IMR-90 (cell line): ENCODE data around the gene CALU. TPM values are rescaled to one million over a fixed set of nuclear protein-coding genes. Genes with fewer than 3 reads are reported as not detected.

ENCODE experiments used
- ATAC-seq: fragments of 200-7000 bp; cut with Tn5 transposase; 2 replicates; pipeline ENCODE4 v1.9.1; 2020; ENCODE audit warnings: low read depth, mild to moderate bottlenecking, moderate library complexity
- BruUV-seq: library from RNA; stranded (reverse); fragments of 400-500 nt; replicated peaks from 2 replicates; lab custom pipeline; 2021; lab: Mats Ljungman, UMichigan
- CTCF ChIA-PET: fragments of 300-600 bp; formaldehyde crosslinking; extraction: SDS; loops from one replicate; lab custom pipeline; 2021; ENCODE audit warnings: antibody characterized with exemption; lab: Yijun Ruan, JAX
- POLR2A ChIA-PET: fragments of 300-600 bp; sonication (Branson Sonifier 250); formaldehyde crosslinking; loops from one replicate; lab custom pipeline; 2022; ENCODE audit warnings: antibody characterized with exemption; ENCODE audit not compliant: unreplicated experiment; lab: Charles Lee
- DNase-seq: peaks from one replicate; pipeline ENCODE4 v3.0.0; 2013
- H2AFZ ChIP-seq: replicated peaks from 2 replicates; pipeline ENCODE3; 2013; ENCODE audit warnings: low read length, mild to moderate bottlenecking; ENCODE audit not compliant: poor library complexity
- H2AK5ac ChIP-seq: 2 replicates; pipeline ENCODE4 v1.6.1; 2013; ENCODE audit warnings: low read depth, low read length, inconsistent platforms
- H2AK9ac ChIP-seq: replicated peaks from 2 replicates; pipeline ENCODE3; 2013; ENCODE audit warnings: mild to moderate bottlenecking, low read depth, low read length, moderate library complexity; ENCODE audit not compliant: poor library complexity
- H2BK120ac ChIP-seq: 2 replicates; pipeline ENCODE4 v1.6.1; 2013; ENCODE audit warnings: low read depth, low read length, inconsistent platforms
- H2BK15ac ChIP-seq: 3 replicates; pipeline ENCODE4 v1.6.1; 2013; ENCODE audit warnings: low read depth, low read length, inconsistent platforms
- H2BK20ac ChIP-seq: 2 replicates; pipeline ENCODE4 v1.6.1; 2013; ENCODE audit warnings: low read depth, mild to moderate bottlenecking, inconsistent platforms, low read length, moderate library complexity
- H2BK5ac ChIP-seq: 2 replicates; pipeline ENCODE4 v1.6.1; 2013; ENCODE audit warnings: mild to moderate bottlenecking, low read depth, low read length, inconsistent platforms; ENCODE audit not compliant: poor library complexity, severe bottlenecking
- H3K14ac ChIP-seq: replicated peaks from 2 replicates; pipeline ENCODE4 v1.6.1; 2013; ENCODE audit warnings: low read depth, low read length, inconsistent platforms
- H3K18ac ChIP-seq: 2 replicates; pipeline ENCODE4 v1.6.1; 2013; ENCODE audit warnings: low read depth, low read length, control low read depth
- H3K23ac ChIP-seq: 2 replicates; pipeline ENCODE4 v1.6.1; 2013; ENCODE audit warnings: low read depth, low read length, inconsistent platforms
- H3K27ac ChIP-seq: 2 replicates; pipeline ENCODE4 v1.5.1; 2013; ENCODE audit warnings: mild to moderate bottlenecking, control low read depth, low read length; ENCODE audit not compliant: insufficient read depth
- H3K27me3 ChIP-seq: 2 replicates; pipeline ENCODE4 v1.6.1; 2013; ENCODE audit warnings: low read length; ENCODE audit not compliant: control insufficient read depth, insufficient read depth
- H3K36me3 ChIP-seq: 2 replicates; pipeline ENCODE4 v1.6.1; 2013; ENCODE audit warnings: low read length, mixed read lengths; ENCODE audit not compliant: control insufficient read depth, insufficient read depth
- H3K4ac ChIP-seq: 2 replicates; pipeline ENCODE4 v1.6.1; 2013; ENCODE audit warnings: low read depth, low read length, inconsistent platforms
- H3K4me1 ChIP-seq: 2 replicates; pipeline ENCODE4 v1.6.1; 2013; ENCODE audit warnings: low read length, mixed read lengths; ENCODE audit not compliant: control insufficient read depth, insufficient read depth
- H3K4me2 ChIP-seq: 2 replicates; pipeline ENCODE4 v1.6.1; 2013; ENCODE audit warnings: low read depth, mild to moderate bottlenecking, control low read depth, low read length, moderate library complexity
- H3K4me3 ChIP-seq: 2 replicates; pipeline ENCODE4 v1.5.1; 2013; ENCODE audit warnings: low read depth, mild to moderate bottlenecking, control low read depth, low read length, moderate library complexity; ENCODE audit not compliant: insufficient read depth
- H3K56ac ChIP-seq: 2 replicates; pipeline ENCODE4 v1.6.1; 2013; ENCODE audit warnings: low read length, inconsistent platforms; ENCODE audit not compliant: insufficient read depth; ENCODE audit errors: extremely low read depth
- H3K79me1 ChIP-seq, 2 experiments: 2 replicates each; pipeline ENCODE4 v1.6.1; 2013; ENCODE audit warnings: low read length in 2 of 2, inconsistent platforms in 1 of 2, low read depth in 1 of 2
- H3K9ac ChIP-seq: 2 replicates; pipeline ENCODE4 v1.6.1; 2013; ENCODE audit warnings: low read depth, low read length, control low read depth
- H3K9me1 ChIP-seq: 2 replicates; pipeline ENCODE4 v1.6.1; 2013; ENCODE audit warnings: low read length, inconsistent platforms; ENCODE audit not compliant: insufficient read depth
- H3K9me3 ChIP-seq: 2 replicates; pipeline ENCODE4 v1.6.1; 2013; ENCODE audit warnings: low read length; ENCODE audit not compliant: control insufficient read depth, insufficient read depth
- H4K20me1 ChIP-seq: 2 replicates; pipeline ENCODE4 v1.6.1; 2013; ENCODE audit warnings: low read length, inconsistent platforms; ENCODE audit not compliant: insufficient read depth
- H4K5ac ChIP-seq: 2 replicates; pipeline ENCODE4 v1.6.1; 2013; ENCODE audit warnings: mild to moderate bottlenecking, low read depth, low read length, control low read depth
- H4K8ac ChIP-seq, 2 experiments: 2 replicates each; pipeline ENCODE4 v1.6.1; 2013; ENCODE audit warnings: low read depth in 2 of 2, low read length in 2 of 2, control low read depth in 1 of 2, inconsistent platforms in 1 of 2
- H4K91ac ChIP-seq: 2 replicates; pipeline ENCODE4 v1.6.1; 2013; ENCODE audit warnings: low read depth, low read length, inconsistent platforms; ENCODE audit not compliant: insufficient read depth
- BHLHE40 ChIP-seq: fragments of 150-350 bp; IDR thresholded peaks from 2 replicates; pipeline ENCODE4 v1.6.1; 2016; ENCODE audit warnings: mild to moderate bottlenecking, low read depth, low read length
- CEBPB ChIP-seq: IDR thresholded peaks from 2 replicates; pipeline ENCODE4 v1.6.1; 2012; ENCODE audit warnings: low read depth, low read length, improper control_type of control experiment
- CHD1 ChIP-seq: IDR thresholded peaks from 2 replicates; pipeline ENCODE4 v1.6.1; 2012; ENCODE audit warnings: low read depth, low read length, improper control_type of control experiment
- FOS ChIP-seq: fragments of 150-350 bp; IDR thresholded peaks from 2 replicates; pipeline ENCODE4 v1.6.1; 2016; ENCODE audit warnings: low read depth, low read length
- MAFK ChIP-seq: IDR thresholded peaks from 2 replicates; pipeline ENCODE4 v1.6.1; 2012; ENCODE audit warnings: low read depth, low read length, improper control_type of control experiment
- MAZ ChIP-seq: IDR thresholded peaks from 2 replicates; pipeline ENCODE4 v1.6.1; 2012; ENCODE audit warnings: low read depth, mild to moderate bottlenecking, low read length, improper control_type of control experiment, moderate library complexity, borderline replicate concordance
- MXI1 ChIP-seq: IDR thresholded peaks from 2 replicates; pipeline ENCODE4 v1.6.1; 2012; ENCODE audit warnings: low read depth, mild to moderate bottlenecking, low read length, moderate library complexity, borderline replicate concordance
- NFE2L2 ChIP-seq: fragments of 150-350 bp; IDR thresholded peaks from 2 replicates; pipeline ENCODE4 v1.6.1; 2016; ENCODE audit warnings: low read depth, mild to moderate bottlenecking, low read length
- POLR2A ChIP-seq: IDR thresholded peaks from 2 replicates; pipeline ENCODE4 v1.6.1; 2012; ENCODE audit warnings: mild to moderate bottlenecking, low read depth, low read length
- RAD21 ChIP-seq: IDR thresholded peaks from 2 replicates; pipeline ENCODE4 v1.6.1; 2012; ENCODE audit warnings: low read length, improper control_type of control experiment
- RCOR1 ChIP-seq: IDR thresholded peaks from 2 replicates; pipeline ENCODE4 v1.6.1; 2012; ENCODE audit warnings: mild to moderate bottlenecking, low read length, improper control_type of control experiment; ENCODE audit not compliant: insufficient replicate concordance
- RFX5 ChIP-seq: IDR thresholded peaks from 2 replicates; pipeline ENCODE4 v1.8.0; 2012; ENCODE audit warnings: low read depth, mild to moderate bottlenecking, low read length, moderate library complexity
- SMC3 ChIP-seq: fragments of 150-350 bp; IDR thresholded peaks from 2 replicates; pipeline ENCODE4 v1.6.1; 2016; ENCODE audit warnings: low read depth, mild to moderate bottlenecking, antibody characterized with exemption, low read length, moderate library complexity
- WGBS, 2 experiments: methylation state at CpG; one replicate each; pipeline versions ENCODE4 v1.1.5 to v1.1.7; 2013; ENCODE audit warnings: missing lambda C conversion rate in 2 of 2; ENCODE audit not compliant: insufficient read length in 1 of 2; ENCODE audit errors: extremely low coverage in 2 of 2; 5-methylcytosine and 5-hydroxymethylcytosine counted together
- dilution Hi-C: fragments of 300-500 bp; cut with HindIII; formaldehyde crosslinking; loops from one replicate; pipeline ENCODE4 v1.14.3; 2018; ENCODE audit warnings: low sequenced_read_pairs; ENCODE audit not compliant: unreplicated experiment
- in situ Hi-C: fragments of 300-500 bp; cut with MboI; formaldehyde crosslinking; loops from 3 replicates; pipeline ENCODE4 v1.14.3; 2019; ENCODE audit warnings: low sequenced_read_pairs, inconsistent platforms, mixed read lengths
- intact Hi-C: fragments of 100-400 bp; cut with micrococcal nuclease; formaldehyde crosslinking; loops from 2 replicates; pipeline ENCODE4 v1.10.0; 2022
- polyA plus RNA-seq, 3 experiments: library from polyadenylated mRNA; depleted of rRNA; stranded (reverse); fragments of >200 nt; gene quantifications; 2 replicates each; pipeline ENCODE4 v1.2.3, GENCODE V29; 2012; ENCODE audit warnings: low replicate concordance in 1 of 3
- total RNA-seq: library from RNA; depleted of rRNA; stranded (reverse); fragments of >200 nt; gene quantifications from 2 replicates; pipeline ENCODE4 v1.2.3, GENCODE V29; 2012
- TF ChIP-seq, protein P1 (sequence below): fragments of 150-350 bp; IDR thresholded peaks from 2 replicates; pipeline ENCODE4 v1.6.1; 2016; ENCODE audit warnings: low read depth, mild to moderate bottlenecking, low read length, moderate library complexity, borderline replicate concordance
- TF ChIP-seq, protein P2 (sequence below): fragments of 150-350 bp; IDR thresholded peaks from 2 replicates; pipeline ENCODE4 v1.6.1; 2017; ENCODE audit warnings: mild to moderate bottlenecking, antibody characterized with exemption, low read length, low read depth
- TF ChIP-seq, protein P3 (sequence below): conservative IDR thresholded peaks from 2 replicates; pipeline ENCODE4 v1.5.1; 2012; ENCODE audit warnings: mild to moderate bottlenecking, low read depth, low read length, improper control_type of control experiment

The CALU gene
- total and polyA plus RNA-seq, 2 of the 4 experiments (the other 2 are of a cell fraction): 421 to 525 TPM

DNA sequence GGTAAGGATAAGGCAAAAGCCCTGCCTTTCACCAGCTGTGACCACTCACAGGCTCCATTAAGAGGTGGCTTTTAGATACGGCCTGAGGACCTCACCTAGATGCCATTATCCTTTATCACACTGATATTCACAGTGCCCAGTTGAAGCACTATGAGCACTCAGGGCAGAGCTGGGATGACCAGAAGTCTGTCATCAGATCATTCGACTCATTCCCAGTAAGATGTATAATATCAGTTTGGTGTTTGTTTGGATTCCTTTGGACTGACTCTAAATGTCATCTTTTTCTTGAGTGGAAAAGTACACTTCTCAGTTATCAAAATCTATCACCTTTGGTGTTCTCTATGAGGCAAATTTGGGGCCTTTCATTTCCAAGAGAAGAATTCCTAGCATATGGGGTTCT, 71.3 kb downstream of the CALU start:
- POLR2A ChIA-PET: no interaction called here
- in situ Hi-C loops: no loop called here
- dilution Hi-C loops: no loop called here

More for the DNA sequence above, 71.3 kb downstream of the CALU start:
- CTCF ChIA-PET: no interaction called here
- Histone ChIP-seq H2BK15ac (no peak overlapping the region), H3K27ac (no peak overlapping the region), H3K9me3 (no peaks in the 10 kb centered on the region), H3K4ac (no peak overlapping the region), H3K14ac (peak overlapping the region; percentile 78), H3K79me1 (no peaks in the 10 kb centered on the region; a peak in 1 of 4 replicates), H4K91ac (no peak overlapping the region), H4K20me1 (no peaks in the 10 kb centered on the region), H3K18ac (no peak overlapping the region), H4K5ac (no peak overlapping the region), H2AK5ac (no peak overlapping the region), H3K9me1 (peaks cover 10% of the 10 kb centered on the region), H4K8ac (no peak overlapping the region), H3K56ac (no peak overlapping the region), H3K4me3 (no peak overlapping the region), H2AK9ac (peak overlapping the region; percentile 60), H3K9ac (no peak overlapping the region), H2AFZ (no peak overlapping the region), H3K23ac (no peak overlapping the region), H2BK5ac (no peak overlapping the region), H3K4me1 (peaks cover 10% of the 10 kb centered on the region), H3K4me2 (no peak overlapping the region), H3K36me3 (peaks cover 21% of the 10 kb centered on the region), H2BK20ac (0 out of 2 replicates have a peak overlapping the region, but pooled peaks have one; percentile 34), H3K27me3 (no peaks in the 10 kb centered on the region), H2BK120ac (no peak overlapping the region)
- peak; percentile 87 for ATAC-seq
- TF ChIP-seq RCOR1: no peak
- no peak for TF ChIP-seq BHLHE40
- TF ChIP-seq RFX5: no peak
- TF ChIP-seq, protein P1, sequence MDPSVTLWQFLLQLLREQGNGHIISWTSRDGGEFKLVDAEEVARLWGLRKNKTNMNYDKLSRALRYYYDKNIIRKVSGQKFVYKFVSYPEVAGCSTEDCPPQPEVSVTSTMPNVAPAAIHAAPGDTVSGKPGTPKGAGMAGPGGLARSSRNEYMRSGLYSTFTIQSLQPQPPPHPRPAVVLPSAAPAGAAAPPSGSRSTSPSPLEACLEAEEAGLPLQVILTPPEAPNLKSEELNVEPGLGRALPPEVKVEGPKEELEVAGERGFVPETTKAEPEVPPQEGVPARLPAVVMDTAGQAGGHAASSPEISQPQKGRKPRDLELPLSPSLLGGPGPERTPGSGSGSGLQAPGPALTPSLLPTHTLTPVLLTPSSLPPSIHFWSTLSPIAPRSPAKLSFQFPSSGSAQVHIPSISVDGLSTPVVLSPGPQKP: no peak
- TF ChIP-seq MAZ: no peak
- no peak for TF ChIP-seq POLR2A
- no peak for TF ChIP-seq CHD1
- TF ChIP-seq, protein P2, sequence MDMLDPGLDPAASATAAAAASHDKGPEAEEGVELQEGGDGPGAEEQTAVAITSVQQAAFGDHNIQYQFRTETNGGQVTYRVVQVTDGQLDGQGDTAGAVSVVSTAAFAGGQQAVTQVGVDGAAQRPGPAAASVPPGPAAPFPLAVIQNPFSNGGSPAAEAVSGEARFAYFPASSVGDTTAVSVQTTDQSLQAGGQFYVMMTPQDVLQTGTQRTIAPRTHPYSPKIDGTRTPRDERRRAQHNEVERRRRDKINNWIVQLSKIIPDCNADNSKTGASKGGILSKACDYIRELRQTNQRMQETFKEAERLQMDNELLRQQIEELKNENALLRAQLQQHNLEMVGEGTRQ: no peak
- TF ChIP-seq NFE2L2: no peak
- TF ChIP-seq SMC3: no peak
- TF ChIP-seq FOS: no peak
- TF ChIP-seq RAD21: no peak
- TF ChIP-seq, protein P3, sequence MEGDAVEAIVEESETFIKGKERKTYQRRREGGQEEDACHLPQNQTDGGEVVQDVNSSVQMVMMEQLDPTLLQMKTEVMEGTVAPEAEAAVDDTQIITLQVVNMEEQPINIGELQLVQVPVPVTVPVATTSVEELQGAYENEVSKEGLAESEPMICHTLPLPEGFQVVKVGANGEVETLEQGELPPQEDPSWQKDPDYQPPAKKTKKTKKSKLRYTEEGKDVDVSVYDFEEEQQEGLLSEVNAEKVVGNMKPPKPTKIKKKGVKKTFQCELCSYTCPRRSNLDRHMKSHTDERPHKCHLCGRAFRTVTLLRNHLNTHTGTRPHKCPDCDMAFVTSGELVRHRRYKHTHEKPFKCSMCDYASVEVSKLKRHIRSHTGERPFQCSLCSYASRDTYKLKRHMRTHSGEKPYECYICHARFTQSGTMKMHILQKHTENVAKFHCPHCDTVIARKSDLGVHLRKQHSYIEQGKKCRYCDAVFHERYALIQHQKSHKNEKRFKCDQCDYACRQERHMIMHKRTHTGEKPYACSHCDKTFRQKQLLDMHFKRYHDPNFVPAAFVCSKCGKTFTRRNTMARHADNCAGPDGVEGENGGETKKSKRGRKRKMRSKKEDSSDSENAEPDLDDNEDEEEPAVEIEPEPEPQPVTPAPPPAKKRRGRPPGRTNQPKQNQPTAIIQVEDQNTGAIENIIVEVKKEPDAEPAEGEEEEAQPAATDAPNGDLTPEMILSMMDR: no peak
- no peak for TF ChIP-seq MAFK
- TF ChIP-seq CEBPB: no peak
- TF ChIP-seq MXI1: no peak
- intact Hi-C loops: no loop called here
- DNase-seq: peak; percentile 49
- no TSS peak for BruUV-seq
- no CpG with 5 or more reads among the region's 2 CpGs for WGBS, 2 experiments
